Neural cell (in vitro differentiated cells): ENCODE measurements around the gene SLC25A34. TPM values are rescaled to one million over a fixed set of nuclear protein-coding genes. Genes with fewer than 3 reads are reported as not detected.

ENCODE experiments used
- H2AFZ ChIP-seq: fragments of 200-600, 300-800 bp; sonication (generic), shearing (Covaris generic); 2 replicates; pipeline ENCODE4 v1.6.0; 2014; ENCODE audit warnings: low read depth, mild to moderate bottlenecking, antibody characterized with exemption, low read length, moderate library complexity
- H3F3A ChIP-seq: fragments of 200-600 bp; shearing (Covaris generic); 2 replicates; pipeline ENCODE4 v1.6.1; 2016; ENCODE audit warnings: mild to moderate bottlenecking, moderate library complexity, mixed read lengths, antibody characterized with exemption, low read length; ENCODE audit not compliant: insufficient read depth, poor library complexity, severe bottlenecking
- H3K27ac ChIP-seq: fragments of 200-600, 300-800 bp; sonication (generic), shearing (Covaris generic); 2 replicates; pipeline ENCODE4 v1.5.1; 2014; ENCODE audit warnings: mild to moderate bottlenecking, low read length, moderate library complexity
- H3K27me3 ChIP-seq: fragments of 300-800, 200-600 bp; sonication (generic), shearing (Covaris generic); 2 replicates; pipeline ENCODE4 v1.6.0; 2014; ENCODE audit warnings: mild to moderate bottlenecking, low read depth, low read length, moderate library complexity; ENCODE audit not compliant: insufficient read depth
- H3K36me3 ChIP-seq: fragments of 300-800, 200-600 bp; sonication (generic), shearing (Covaris generic); 2 replicates; pipeline ENCODE4 v1.5.1; 2014; ENCODE audit warnings: mild to moderate bottlenecking, antibody characterized with exemption, low read length, moderate library complexity; ENCODE audit not compliant: insufficient read depth
- H3K4me2 ChIP-seq: fragments of 300-800, 200-600 bp; sonication (generic), shearing (Covaris generic); 2 replicates; pipeline ENCODE4 v1.6.0; 2014; ENCODE audit warnings: mild to moderate bottlenecking, low read length
- H3K4me3 ChIP-seq: fragments of 300-800, 200-600 bp; sonication (generic), shearing (Covaris generic); 2 replicates; pipeline ENCODE4 v1.5.1; 2014; ENCODE audit warnings: mild to moderate bottlenecking, low read length, moderate library complexity
- H3K79me2 ChIP-seq: fragments of 200-600 bp; shearing (Covaris generic); replicated peaks from 2 replicates; pipeline ENCODE4 v1.6.0; 2014; ENCODE audit warnings: mild to moderate bottlenecking, low read length, moderate library complexity; ENCODE audit not compliant: insufficient read depth
- H3K9ac ChIP-seq: fragments of 300-800, 200-600 bp; sonication (generic), shearing (Covaris generic); 2 replicates; pipeline ENCODE4 v1.6.1; 2016; ENCODE audit warnings: mild to moderate bottlenecking, low read length, mixed read lengths
- H3K9me2 ChIP-seq: fragments of 200-600 bp; shearing (Covaris generic); 2 replicates; pipeline ENCODE4 v1.6.1; 2016; ENCODE audit warnings: mild to moderate bottlenecking, low read length, mixed read lengths; ENCODE audit not compliant: insufficient read depth
- H3K9me3 ChIP-seq: fragments of 200-600, 300-800 bp; sonication (generic), shearing (Covaris generic); 2 replicates; pipeline ENCODE4 v1.6.1; 2016; ENCODE audit warnings: mild to moderate bottlenecking, mixed run types, low read length, moderate library complexity, mixed read lengths
- H4K20me1 ChIP-seq: fragments of 200-600 bp; shearing (Covaris generic); 2 replicates; pipeline ENCODE4 v1.6.1; 2016; ENCODE audit warnings: mild to moderate bottlenecking, mixed run types; ENCODE audit not compliant: insufficient read depth
- CTCF ChIP-seq: fragments of 450-650 bp; IDR thresholded peaks from 2 replicates; pipeline ENCODE4 v1.5.1; 2014; ENCODE audit warnings: antibody characterized with exemption, mild to moderate bottlenecking, moderate library complexity; ENCODE audit not compliant: poor library complexity, severe bottlenecking
- EP300 ChIP-seq: fragments of 450-650 bp; conservative IDR thresholded peaks from 2 replicates; pipeline ENCODE4 v1.6.1; 2014; ENCODE audit warnings: antibody characterized with exemption, mild to moderate bottlenecking, moderate library complexity; ENCODE audit not compliant: poor library complexity, severe bottlenecking
- EZH2 ChIP-seq: fragments of 200-600, 300-800 bp; shearing (Covaris generic), sonication (generic); IDR thresholded peaks from 2 replicates; pipeline ENCODE4 v1.6.1; 2014; ENCODE audit warnings: antibody characterized with exemption, low read length, borderline replicate concordance, mild to moderate bottlenecking; ENCODE audit not compliant: insufficient read depth, poor library complexity, severe bottlenecking
- MXI1 ChIP-seq: fragments of 450-650 bp; conservative IDR thresholded peaks from 2 replicates; pipeline ENCODE4 v1.6.1; 2014; ENCODE audit warnings: antibody characterized with exemption, mild to moderate bottlenecking; ENCODE audit not compliant: poor library complexity, severe bottlenecking
- POLR2AphosphoS5 ChIP-seq: IDR thresholded peaks from 2 replicates; pipeline ENCODE4 v1.6.1; 2012
- RAD21 ChIP-seq: fragments of 450-650 bp; conservative IDR thresholded peaks from 2 replicates; pipeline ENCODE4 v1.6.1; 2014; ENCODE audit warnings: antibody characterized with exemption, mild to moderate bottlenecking, moderate library complexity
- SMC3 ChIP-seq: fragments of 450-650 bp; conservative IDR thresholded peaks from 2 replicates; pipeline ENCODE4 v1.6.1; 2014; ENCODE audit warnings: antibody characterized with exemption, mild to moderate bottlenecking, moderate library complexity; ENCODE audit not compliant: poor library complexity
- TAF1 ChIP-seq: IDR thresholded peaks from 2 replicates; pipeline ENCODE4 v1.6.1; 2012; ENCODE audit warnings: low read depth
- polyA plus RNA-seq: library from polyadenylated mRNA; depleted of rRNA; stranded (reverse); fragments of >200 nt; gene quantifications from 2 replicates; pipeline ENCODE4 v1.2.3, GENCODE V29; 2014
- TF ChIP-seq, protein P1 (sequence below): IDR thresholded peaks from 2 replicates; pipeline ENCODE4 v1.6.1; 2012; ENCODE audit warnings: borderline replicate concordance

Gene SLC25A34
- polyA plus RNA-seq, 1 donor from 2014 or later = 5.4 TPM

- H3F3A ChIP-seq = no peaks in the 10 kb centered on the region
- no peaks in the 10 kb centered on the region for H3K27me3 ChIP-seq
- peaks cover 36% of the 10 kb centered on the region for H3K79me2 ChIP-seq
- no peak for TF ChIP-seq CTCF
- TF ChIP-seq, protein P1, sequence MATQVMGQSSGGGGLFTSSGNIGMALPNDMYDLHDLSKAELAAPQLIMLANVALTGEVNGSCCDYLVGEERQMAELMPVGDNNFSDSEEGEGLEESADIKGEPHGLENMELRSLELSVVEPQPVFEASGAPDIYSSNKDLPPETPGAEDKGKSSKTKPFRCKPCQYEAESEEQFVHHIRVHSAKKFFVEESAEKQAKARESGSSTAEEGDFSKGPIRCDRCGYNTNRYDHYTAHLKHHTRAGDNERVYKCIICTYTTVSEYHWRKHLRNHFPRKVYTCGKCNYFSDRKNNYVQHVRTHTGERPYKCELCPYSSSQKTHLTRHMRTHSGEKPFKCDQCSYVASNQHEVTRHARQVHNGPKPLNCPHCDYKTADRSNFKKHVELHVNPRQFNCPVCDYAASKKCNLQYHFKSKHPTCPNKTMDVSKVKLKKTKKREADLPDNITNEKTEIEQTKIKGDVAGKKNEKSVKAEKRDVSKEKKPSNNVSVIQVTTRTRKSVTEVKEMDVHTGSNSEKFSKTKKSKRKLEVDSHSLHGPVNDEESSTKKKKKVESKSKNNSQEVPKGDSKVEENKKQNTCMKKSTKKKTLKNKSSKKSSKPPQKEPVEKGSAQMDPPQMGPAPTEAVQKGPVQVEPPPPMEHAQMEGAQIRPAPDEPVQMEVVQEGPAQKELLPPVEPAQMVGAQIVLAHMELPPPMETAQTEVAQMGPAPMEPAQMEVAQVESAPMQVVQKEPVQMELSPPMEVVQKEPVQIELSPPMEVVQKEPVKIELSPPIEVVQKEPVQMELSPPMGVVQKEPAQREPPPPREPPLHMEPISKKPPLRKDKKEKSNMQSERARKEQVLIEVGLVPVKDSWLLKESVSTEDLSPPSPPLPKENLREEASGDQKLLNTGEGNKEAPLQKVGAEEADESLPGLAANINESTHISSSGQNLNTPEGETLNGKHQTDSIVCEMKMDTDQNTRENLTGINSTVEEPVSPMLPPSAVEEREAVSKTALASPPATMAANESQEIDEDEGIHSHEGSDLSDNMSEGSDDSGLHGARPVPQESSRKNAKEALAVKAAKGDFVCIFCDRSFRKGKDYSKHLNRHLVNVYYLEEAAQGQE = no peak
- TF ChIP-seq MXI1 = no peak
- TF ChIP-seq POLR2AphosphoS5 = no peak
- TF ChIP-seq SMC3 = no peak
- no peak for TF ChIP-seq EZH2
- TF ChIP-seq EP300 = no peak
- TF ChIP-seq TAF1 = no peak
- TF ChIP-seq RAD21 = no peak
- no peaks in the 10 kb centered on the region for H3K9me3 ChIP-seq
- no peak overlapping the region for H3K9ac ChIP-seq
- H4K20me1 ChIP-seq = no peaks in the 10 kb centered on the region
- no peak overlapping the region for H3K4me3 ChIP-seq
- no peak overlapping the region for H2AFZ ChIP-seq
- no peaks in the 10 kb centered on the region for H3K9me2 ChIP-seq
- H3K4me2 ChIP-seq = no peak overlapping the region
- H3K27ac ChIP-seq = no peak overlapping the region
- H3K36me3 ChIP-seq = no peaks in the 10 kb centered on the region
These were observed 45.7 kb upstream of the SLC25A34 start for GRCh38 chr1:15690317-15690716.

DNA sequence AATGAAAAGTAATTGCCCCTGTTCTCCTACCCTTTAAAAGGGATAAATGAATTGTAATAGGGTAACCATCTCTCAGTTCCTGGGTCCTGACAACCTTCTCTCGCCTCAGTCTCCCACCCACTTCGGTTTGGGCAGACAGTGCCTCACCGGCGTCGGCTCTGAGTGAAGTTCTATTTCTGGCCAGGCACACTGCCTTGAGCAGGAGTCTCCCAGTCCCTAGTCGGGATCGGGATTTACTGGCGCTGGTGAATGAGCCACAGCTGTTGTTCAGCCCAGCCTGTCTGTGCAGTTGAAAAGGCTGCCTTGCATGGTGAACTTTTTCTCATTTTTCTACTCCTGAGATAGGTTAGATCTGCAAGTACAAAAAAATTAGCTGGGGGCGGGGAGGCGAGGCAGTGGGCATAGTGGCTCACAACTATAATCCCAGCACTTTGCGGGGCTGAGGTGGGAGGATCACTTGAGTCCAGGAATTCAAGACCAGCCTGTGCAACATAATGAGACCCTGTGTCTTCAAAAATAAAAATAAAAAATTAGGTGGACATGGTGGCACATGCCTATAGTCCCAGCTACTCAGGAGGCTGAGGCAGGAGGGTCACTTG lies 44.5 kb upstream of the SLC25A34 start:
- Histone ChIP-seq H3K4me3 (no peak overlapping the region), H3K27me3 (no peaks in the 10 kb centered on the region), H3F3A (no peaks in the 10 kb centered on the region), H3K36me3 (no peaks in the 10 kb centered on the region), H3K27ac (no peak overlapping the region), H4K20me1 (no peaks in the 10 kb centered on the region), H3K9me3 (no peaks in the 10 kb centered on the region), H3K79me2 (peaks cover 25% of the 10 kb centered on the region), H2AFZ (no peak overlapping the region), H3K9ac (no peak overlapping the region), H3K9me2 (no peaks in the 10 kb centered on the region), H3K4me2 (no peak overlapping the region)
- TF ChIP-seq RAD21 = no peak
- TF ChIP-seq, protein P1 = no peak
- no peak for TF ChIP-seq POLR2AphosphoS5
- TF ChIP-seq SMC3 = no peak
- no peak for TF ChIP-seq CTCF
